H1 (cell line): ENCODE data around the gene ACAT2. TPM values are rescaled to one million over a fixed set of nuclear protein-coding genes. Genes with fewer than 3 reads are reported as not detected.

Experiments used
- CTCF ChIA-PET: fragments of 300-600 bp; sonication (Branson Sonifier 250); formaldehyde crosslinking; loops from one replicate; lab custom pipeline; 2021; ENCODE audit not compliant: partially characterized antibody; lab: Charles Lee
- POLR2A ChIA-PET: fragments of 300-600 bp; sonication (Branson Sonifier 250); formaldehyde crosslinking; loops from one replicate; lab custom pipeline; 2021; ENCODE audit warnings: inconsistent platforms; ENCODE audit not compliant: partially characterized antibody; lab: Charles Lee
- DNase-seq, 2 experiments: peaks; one replicate each; pipeline versions ENCODE4 v3.0.0 to v3.0.0-alpha.2; 2010 to 2022; ENCODE audit warnings: low spot score in 2 of 2, low read depth in 1 of 2, mixed read lengths in 1 of 2
- FAIRE-seq: peaks from 2 replicates; lab custom pipeline; 2011; peaks lifted over from hg19 to GRCh38; lab: Jason Lieb, UNC
- H2AFZ ChIP-seq: 2 replicates; pipeline ENCODE4 v1.8.1; 2012; ENCODE audit warnings: low read length, inconsistent platforms
- H2AK5ac ChIP-seq: 2 replicates; pipeline ENCODE4 v1.6.1; 2013; ENCODE audit warnings: low read depth, low read length
- H2BK120ac ChIP-seq: replicated peaks from 2 replicates; pipeline ENCODE3; 2013; ENCODE audit warnings: low read depth, low read length, inconsistent platforms
- H2BK12ac ChIP-seq: 2 replicates; pipeline ENCODE4 v1.6.1; 2013; ENCODE audit warnings: low read depth, low read length
- H2BK15ac ChIP-seq: 2 replicates; pipeline ENCODE4 v1.6.1; 2013; ENCODE audit warnings: low read length
- H2BK20ac ChIP-seq: 2 replicates; pipeline ENCODE4 v1.6.1; 2013; ENCODE audit warnings: low read length
- H2BK5ac ChIP-seq: 2 replicates; pipeline ENCODE4 v1.6.1; 2013; ENCODE audit warnings: low read depth, low read length
- H3K14ac ChIP-seq: 2 replicates; pipeline ENCODE4 v1.6.1; 2013; ENCODE audit warnings: inconsistent platforms; ENCODE audit not compliant: insufficient read length
- H3K18ac ChIP-seq: 2 replicates; pipeline ENCODE4 v1.6.1; 2013; ENCODE audit warnings: low read length; ENCODE audit errors: extremely low read depth
- H3K23ac ChIP-seq: 2 replicates; pipeline ENCODE4 v1.6.1; 2013; ENCODE audit warnings: inconsistent platforms; ENCODE audit not compliant: insufficient read length
- H3K23me2 ChIP-seq: 2 replicates; pipeline ENCODE4 v1.6.1; 2013; ENCODE audit warnings: low read depth, low read length
- H3K27ac ChIP-seq: 2 replicates; pipeline ENCODE4 v1.6.1; 2011; ENCODE audit warnings: low read depth, low read length, inconsistent platforms
- H3K27me3 ChIP-seq, 4 experiments: replicated peaks in 1 of 4; 1 replicate in 1 of 4; 2 replicates in 3 of 4; pipeline versions ENCODE4 v1.6.1 to v1.8.1; 2011 to 2013; ENCODE audit warnings: low read length in 3 of 4, mild to moderate bottlenecking in 3 of 4, inconsistent platforms in 2 of 4, mixed read lengths in 2 of 4, moderate library complexity in 1 of 4; ENCODE audit not compliant: control insufficient read depth in 3 of 4, insufficient read depth in 3 of 4; ENCODE audit errors: extremely low read depth in 1 of 4
- H3K36me3 ChIP-seq, 4 experiments: 2 replicates each; pipeline versions ENCODE4 v1.6.1 to v1.8.1; 2011 to 2013; ENCODE audit warnings: mild to moderate bottlenecking in 4 of 4, low read length in 3 of 4, moderate library complexity in 2 of 4, control low read depth in 1 of 4, inconsistent platforms in 1 of 4; ENCODE audit not compliant: insufficient read depth in 4 of 4, control insufficient read depth in 2 of 4
- H3K4ac ChIP-seq: replicated peaks from 2 replicates; pipeline ENCODE3; 2013; ENCODE audit warnings: low read length, low read depth, mixed read lengths, inconsistent platforms; ENCODE audit not compliant: insufficient read length
- H3K4me1 ChIP-seq, 4 experiments: replicated peaks in 1 of 4; 1 replicate in 1 of 4; 2 replicates in 3 of 4; pipeline versions ENCODE4 v1.6.1 to v1.8.1; 2011 to 2013; ENCODE audit warnings: low read length in 3 of 4, inconsistent platforms in 2 of 4, mixed read lengths in 1 of 4; ENCODE audit not compliant: insufficient read depth in 4 of 4, control insufficient read depth in 3 of 4
- H3K4me2 ChIP-seq, 2 experiments: 2 replicates each; pipeline versions ENCODE4 v1.6.1 to v1.8.1; 2011 to 2013; ENCODE audit warnings: low read depth in 2 of 2, low read length in 2 of 2, control low read depth in 1 of 2, inconsistent platforms in 1 of 2, mild to moderate bottlenecking in 1 of 2; ENCODE audit not compliant: insufficient read depth in 1 of 2
- H3K4me3 ChIP-seq, 4 experiments: fragments of 200-600, 300-600 bp in 1 of 4; sonication (generic), shearing (Covaris generic), sonication (Bioruptor Twin) in 1 of 4; 2 replicates each; pipeline versions ENCODE4 v1.5.1 to v1.8.1; 2011 to 2016; ENCODE audit warnings: low read length in 4 of 4, low read depth in 3 of 4, control low read depth in 2 of 4, inconsistent platforms in 2 of 4, mild to moderate bottlenecking in 2 of 4, mixed read lengths in 1 of 4, moderate library complexity in 1 of 4; ENCODE audit not compliant: insufficient read depth in 2 of 4; ENCODE audit errors: extremely low read depth in 1 of 4
- H3K56ac ChIP-seq: replicated peaks from 2 replicates; pipeline ENCODE3; 2013; ENCODE audit warnings: low read depth, mild to moderate bottlenecking, mixed read lengths, low read length, inconsistent platforms; ENCODE audit not compliant: insufficient read length
- H3K79me1 ChIP-seq: 2 replicates; pipeline ENCODE4 v1.6.1; 2013; ENCODE audit warnings: low read depth, low read length, control low read depth
- H3K79me2 ChIP-seq, 2 experiments: 2 replicates each; pipeline versions ENCODE4 v1.6.1 to v1.8.1; 2012 to 2013; ENCODE audit warnings: low read length in 2 of 2, mild to moderate bottlenecking in 2 of 2, inconsistent platforms in 1 of 2; ENCODE audit not compliant: insufficient read depth in 2 of 2, control insufficient read depth in 1 of 2
- H3K9ac ChIP-seq, 4 experiments: replicated peaks in 1 of 4; 1 replicate in 1 of 4; 2 replicates in 3 of 4; pipeline versions ENCODE4 v1.6.1 to v1.8.1; 2011 to 2013; ENCODE audit warnings: low read depth in 3 of 4, low read length in 3 of 4, control low read depth in 2 of 4, mild to moderate bottlenecking in 2 of 4, moderate library complexity in 2 of 4, inconsistent platforms in 1 of 4; ENCODE audit errors: extremely low read depth in 1 of 4
- H3K9me3 ChIP-seq, 2 experiments: 2 replicates each; pipeline versions ENCODE4 v1.6.1 to v1.8.1; 2012 to 2013; ENCODE audit warnings: mild to moderate bottlenecking in 2 of 2, moderate library complexity in 2 of 2, control low read depth in 1 of 2, inconsistent platforms in 1 of 2, low read depth in 1 of 2, low read length in 1 of 2, mixed read lengths in 1 of 2; ENCODE audit not compliant: insufficient read depth in 2 of 2
- H4K20me1 ChIP-seq, 2 experiments: replicated peaks in 1 of 2; 2 replicates each; pipeline versions ENCODE3 to v1.8.1; 2011 to 2013; ENCODE audit warnings: inconsistent platforms in 2 of 2, low read length in 2 of 2, mild to moderate bottlenecking in 1 of 2; ENCODE audit not compliant: insufficient read depth in 2 of 2, control insufficient read depth in 1 of 2
- H4K5ac ChIP-seq: 2 replicates; pipeline ENCODE4 v1.6.1; 2013; ENCODE audit warnings: low read length, low read depth, mixed read lengths, inconsistent platforms; ENCODE audit not compliant: insufficient read length
- H4K8ac ChIP-seq: 2 replicates; pipeline ENCODE4 v1.8.0; 2013; ENCODE audit warnings: mild to moderate bottlenecking, moderate library complexity, low read length, inconsistent platforms; ENCODE audit not compliant: insufficient read depth; ENCODE audit errors: extremely low read depth
- H4K91ac ChIP-seq: replicated peaks from 2 replicates; pipeline ENCODE3; 2013; ENCODE audit warnings: low read length, mixed read lengths, inconsistent platforms; ENCODE audit not compliant: insufficient read length
- ASH2L ChIP-seq: fragments of 200-600, 300-600 bp; sonication (generic); IDR thresholded peaks from one replicate; pipeline ENCODE4 v1.7.1; 2017; ENCODE audit warnings: low read length
- CBX5 ChIP-seq: fragments of 300-800, 300-1000 bp; sonication (generic); IDR thresholded peaks from 2 replicates; pipeline ENCODE4 v1.7.1; 2016; ENCODE audit warnings: antibody characterized with exemption, low read length, low read depth
- CREB1 ChIP-seq: IDR thresholded peaks from 2 replicates; pipeline ENCODE4 v1.6.1; 2012; ENCODE audit warnings: inconsistent platforms
- E2F6 ChIP-seq: IDR thresholded peaks from 2 replicates; pipeline ENCODE4 v1.6.1; 2012; ENCODE audit warnings: inconsistent platforms
- FOSL1 ChIP-seq: IDR thresholded peaks from 2 replicates; pipeline ENCODE4 v1.6.1; 2011; ENCODE audit warnings: mild to moderate bottlenecking, low read depth, low read length, moderate library complexity; ENCODE audit not compliant: insufficient read depth
- HDAC6 ChIP-seq: IDR thresholded peaks from one replicate; pipeline ENCODE4 v1.7.1; 2012; ENCODE audit warnings: low read depth, mild to moderate bottlenecking, inconsistent platforms, low read length, moderate library complexity
- KDM1A ChIP-seq: fragments of 200-600, 300-600 bp; sonication (generic); IDR thresholded peaks from 2 replicates; pipeline ENCODE4 v1.7.1; 2016; ENCODE audit warnings: mild to moderate bottlenecking, low read length, borderline replicate concordance
- PHF8 ChIP-seq: fragments of 200-600 bp; sonication (generic); conservative IDR thresholded peaks from 2 replicates; pipeline ENCODE4 v1.7.1; 2012; ENCODE audit warnings: low read depth, mild to moderate bottlenecking, inconsistent platforms, low read length, moderate library complexity
- RFX5 ChIP-seq: IDR thresholded peaks from 2 replicates; pipeline ENCODE4 v1.6.1; 2011; ENCODE audit warnings: low read depth, low read length, improper control_type of control experiment, borderline replicate concordance
- TAF7 ChIP-seq: optimal IDR thresholded peaks from 2 replicates; pipeline ENCODE3; 2011; ENCODE audit warnings: low read depth, mild to moderate bottlenecking, inconsistent platforms, low read length, moderate library complexity, borderline replicate concordance
- TBP ChIP-seq: IDR thresholded peaks from 2 replicates; pipeline ENCODE4 v1.6.1; 2011; ENCODE audit warnings: low read depth, low read length, improper control_type of control experiment
- WGBS, 2 experiments: shearing (Covaris generic) in 1 of 2; methylation state at CpG; one replicate each; pipeline versions ENCODE4 v1.1.6 to v1.1.7; 2013 to 2015; ENCODE audit warnings: low lambda C conversion rate in 2 of 2, mixed read lengths in 2 of 2, inconsistent platforms in 1 of 2, low coverage in 1 of 2, missing lambda C conversion rate in 1 of 2; ENCODE audit not compliant: insufficient replicate concordance in 2 of 2, insufficient coverage in 1 of 2, insufficient read length in 1 of 2; ENCODE audit errors: extremely low coverage in 1 of 2, missing lambda C conversion rate in 1 of 2; 5-methylcytosine and 5-hydroxymethylcytosine counted together
- polyA plus RNA-seq, 7 experiments: library from polyadenylated mRNA; depleted of rRNA in 3 of 7; stranded (reverse) in 5 of 7; unstranded in 2 of 7; fragments of >200 nt in 5 of 7; fragments of 200-250 nt in 2 of 7; gene quantifications; 1 replicate in 5 of 7; 2 replicates in 1 of 7; 4 replicates in 1 of 7; pipeline versions ENCODE4 v1.2.1 to v1.2.3, GENCODE V29; 2011 to 2013; ENCODE audit warnings: missing spikeins in 2 of 7, mixed read lengths in 2 of 7
- total RNA-seq: library from RNA; stranded (reverse); fragmentation: NEBNext Ultra II Directional; extraction: Animal tissue kit (Norgen Biotek cat#: 25700); gene quantifications from 2 replicates; pipeline ENCODE4 v1.2.1, GENCODE V29; 2021

Gene ACAT2
- total and polyA plus RNA-seq, 2 of the 8 experiments (the other 6 are each of a cell fraction or from before 2014, with no cell fraction given) = 61.6 to 166 TPM

GRCh38 chr6:159713984-159714383 lies 47.9 kb upstream of the ACAT2 start:
- WGBS, 2 experiments = 88% methylated on average over 7 of the region's 7 CpGs; no CpG with 5 or more reads in 1 of the 2 experiments
- Histone ChIP-seq H3K79me2 (no peaks in the 10 kb centered on the region), H4K5ac (no peak overlapping the region), H4K91ac (no peak overlapping the region), H3K18ac (no peak overlapping the region), H2AK5ac (no peak overlapping the region), H3K36me3 (no peaks in the 10 kb centered on the region), H3K4me3 (no peak overlapping the region), H4K20me1 (no peaks in the 10 kb centered on the region), H2BK120ac (no peak overlapping the region), H3K4me1 (no peaks in the 10 kb centered on the region), H3K4ac (no peak overlapping the region), H3K27ac (no peak overlapping the region), H3K27me3 (no peaks in the 10 kb centered on the region), H3K56ac (no peak overlapping the region), H4K8ac (no peak overlapping the region), H3K9ac (no peak overlapping the region), H2BK15ac (no peak overlapping the region), H2BK5ac (no peak overlapping the region), H3K23ac (no peak overlapping the region), H2BK20ac (no peak overlapping the region), H3K14ac (no peak overlapping the region), H2BK12ac (no peak overlapping the region), H3K4me2 (no peak overlapping the region), H3K79me1 (no peaks in the 10 kb centered on the region; the same call in 1 of the 2 replicates), H3K9me3 (no peaks in the 10 kb centered on the region), H3K23me2 (peaks cover 13% of the 10 kb centered on the region; the same call in 1 of the 2 replicates), H2AFZ (no peak overlapping the region)
- FAIRE-seq (no peak), DNase-seq (no peak)
- POLR2A ChIA-PET = interaction anchor here (1.0 to 2.0 kb wide), 3 partner anchors 16 to 76 kb away, joined by 3 to 4 read pairs (median 4); partner anchors contain the start of genes MRPL18 and TCP1
- CTCF ChIA-PET = no interaction called here
- TF ChIP-seq CBX5 = no peak
- no peak for TF ChIP-seq ASH2L
- TF ChIP-seq CREB1 = no peak
- no peak for TF ChIP-seq RFX5
- TF ChIP-seq FOSL1 = no peak
- TF ChIP-seq PHF8 = no peak
- TF ChIP-seq TAF7 = no peak
- no peak for TF ChIP-seq E2F6
- TF ChIP-seq HDAC6 = no peak
- TF ChIP-seq KDM1A = no peak
- no peak for TF ChIP-seq TBP
